Stimulated activated CD8-positive, alpha-beta memory T cell treated with anti-CD3 and anti-CD28 coated beads, Interleukin-7, amount 100 ng/mL, for 4 hours (primary cell): Measurements from ENCODE around the gene ADAM12.
"Not testable (repeated sequence)": the region's sequence is repeated elsewhere in the genome, so short reads cannot be mapped to it uniquely, and the experiment has no call there.

Experiments used
- DNase-seq, 2 donors: peaks; one replicate each; pipeline ENCODE4 v3.0.0-alpha.2; 2020; ENCODE audit warnings: low read depth in 2 of 2

The ADAM12 gene

DNA sequence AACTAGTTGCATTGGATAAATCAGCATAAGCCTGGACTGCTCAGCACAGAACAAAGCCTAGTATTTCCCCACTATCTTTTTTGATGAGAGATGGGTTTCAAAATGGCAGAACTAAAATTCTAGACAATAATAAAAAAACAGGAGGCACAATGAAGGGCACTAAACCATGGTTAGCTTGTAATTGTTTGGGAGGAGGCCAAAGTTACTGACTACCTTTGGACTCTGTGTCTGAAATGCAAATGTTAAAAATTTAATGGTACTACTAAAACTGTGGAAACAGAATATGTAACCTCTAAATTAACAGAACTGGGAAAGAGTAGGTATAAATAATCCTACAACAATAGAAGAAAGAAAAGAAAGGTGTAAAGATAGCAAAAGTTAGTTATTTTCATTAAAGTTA is 13.0 kb downstream of the ADAM12 start:
- DNase-seq: no peak

DNA sequence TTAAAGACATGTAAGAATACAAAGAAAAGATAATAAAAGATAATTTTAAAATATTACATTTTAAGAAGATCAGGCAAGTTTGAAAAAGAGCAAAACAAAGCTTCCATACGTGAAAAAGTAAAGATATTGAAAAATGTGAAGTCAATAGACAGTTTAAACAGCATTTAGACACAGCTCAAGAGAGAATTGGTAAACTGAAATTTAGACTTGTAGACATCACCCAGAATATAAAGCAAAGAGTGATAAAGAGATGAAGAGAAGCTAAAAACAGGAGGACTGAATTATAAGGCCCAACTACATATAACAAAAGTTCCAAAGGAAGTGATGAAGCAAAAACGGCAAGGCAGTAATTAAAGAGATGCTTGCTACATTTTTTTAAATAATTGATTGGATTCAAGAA is 13.8 kb downstream of the ADAM12 start:
- DNase-seq: no peak

DNA sequence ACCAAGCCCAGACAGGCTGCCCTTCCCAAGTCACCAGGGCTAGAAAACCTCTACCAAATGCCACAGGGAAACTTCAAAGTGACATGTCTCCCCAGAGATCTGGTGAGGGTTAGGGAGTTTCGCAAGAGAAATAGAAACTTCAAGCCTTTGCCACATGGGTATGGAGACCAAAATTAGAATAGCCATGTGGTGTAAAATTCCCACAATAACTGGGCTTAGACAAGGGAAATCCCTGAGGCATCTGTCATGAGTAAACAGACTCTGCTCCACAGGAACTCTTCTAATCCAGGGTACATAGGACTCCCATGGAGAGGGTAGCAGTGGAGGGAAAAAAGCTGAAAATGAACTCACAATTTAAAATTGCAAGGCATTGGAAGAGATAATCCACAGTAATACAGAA is 14.3 kb downstream of the ADAM12 start:
- no peak for DNase-seq

DNA sequence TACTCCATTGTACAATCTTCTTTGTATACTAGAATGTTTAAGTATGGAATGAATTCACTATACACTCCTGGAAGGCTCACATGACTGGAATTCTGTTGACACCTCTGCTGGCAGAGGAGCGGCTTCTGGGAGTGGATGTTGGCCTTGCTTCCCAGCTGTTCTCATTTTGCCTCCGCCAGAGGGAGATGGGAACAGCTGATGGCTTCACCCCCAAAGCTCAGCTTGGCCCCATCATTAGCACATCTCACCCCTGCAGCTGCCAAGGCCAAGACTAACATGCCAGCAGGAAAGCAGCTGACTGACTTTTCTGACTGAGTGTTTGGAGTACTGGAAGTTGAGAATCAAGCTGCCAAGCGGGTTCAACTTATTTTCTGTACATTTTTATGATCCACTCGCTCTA is 15.1 kb downstream of the ADAM12 start:
- no peak for DNase-seq

DNA sequence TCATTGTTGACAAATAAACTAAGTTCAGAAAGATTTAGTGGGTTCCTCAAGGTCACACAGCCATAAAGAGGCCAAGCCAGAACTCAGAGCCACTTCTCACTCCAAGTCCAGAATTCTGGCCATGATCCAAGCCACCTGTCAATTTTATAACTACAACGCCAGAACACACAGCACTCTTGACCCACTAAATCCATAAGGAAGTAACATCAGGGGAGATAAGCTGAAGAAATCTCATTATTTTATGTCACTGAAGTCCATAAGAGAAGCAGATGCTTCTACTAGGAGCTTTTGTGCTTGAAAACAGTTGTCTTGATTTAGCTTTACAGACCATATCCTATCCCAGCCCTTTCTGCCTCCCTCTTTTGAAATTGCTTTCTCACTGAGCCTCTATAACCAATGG is 15.9 kb downstream of the ADAM12 start:
- DNase-seq: no peak

DNA sequence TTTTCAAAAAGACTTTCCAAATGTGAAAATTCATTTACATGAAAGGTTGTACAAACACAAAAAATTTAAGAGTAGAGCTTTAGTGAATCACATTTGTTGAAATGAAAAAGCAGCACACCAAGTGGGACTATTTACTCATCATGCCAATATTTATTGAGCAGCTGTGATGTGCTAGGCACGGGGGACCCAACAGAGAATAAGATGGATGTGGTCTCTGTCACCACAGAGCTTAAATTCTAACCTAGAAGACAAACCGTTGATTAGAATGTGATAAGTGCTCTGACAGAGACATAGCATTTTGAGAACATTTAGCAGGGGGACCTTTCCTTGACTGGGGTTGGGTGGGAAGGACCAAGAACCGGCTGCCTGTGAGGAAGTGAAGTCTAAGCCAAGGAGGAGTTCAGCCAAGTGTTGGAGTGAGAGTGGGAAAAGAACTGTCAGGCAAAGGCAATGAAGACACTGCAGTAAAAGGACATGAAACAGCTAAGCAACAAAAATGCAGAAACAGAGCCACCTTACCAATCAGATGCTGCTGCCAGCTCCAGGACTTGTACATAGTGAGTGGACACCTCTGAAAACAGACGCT is 19.1 kb downstream of the ADAM12 start:
- no peak for DNase-seq

DNA sequence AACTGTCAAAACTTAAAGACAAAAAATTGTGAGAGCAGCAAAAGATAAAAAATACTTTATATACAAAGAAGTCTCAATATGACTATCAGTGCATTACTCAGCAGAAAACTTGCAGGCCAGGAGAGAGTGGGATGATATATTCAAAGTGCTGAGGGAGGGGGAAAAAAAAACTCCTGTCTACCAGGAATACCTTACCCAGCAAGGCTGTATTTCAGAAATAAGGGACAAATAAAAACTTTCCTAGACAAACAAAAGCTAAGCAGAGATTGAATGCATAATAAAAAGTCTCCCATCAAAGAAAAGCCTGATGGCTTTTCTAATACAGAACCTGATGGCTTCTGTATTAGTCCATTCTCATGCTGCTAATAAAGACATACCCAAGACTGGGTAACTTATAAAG is 31.1 kb downstream of the ADAM12 start:
- no peak for DNase-seq

DNA sequence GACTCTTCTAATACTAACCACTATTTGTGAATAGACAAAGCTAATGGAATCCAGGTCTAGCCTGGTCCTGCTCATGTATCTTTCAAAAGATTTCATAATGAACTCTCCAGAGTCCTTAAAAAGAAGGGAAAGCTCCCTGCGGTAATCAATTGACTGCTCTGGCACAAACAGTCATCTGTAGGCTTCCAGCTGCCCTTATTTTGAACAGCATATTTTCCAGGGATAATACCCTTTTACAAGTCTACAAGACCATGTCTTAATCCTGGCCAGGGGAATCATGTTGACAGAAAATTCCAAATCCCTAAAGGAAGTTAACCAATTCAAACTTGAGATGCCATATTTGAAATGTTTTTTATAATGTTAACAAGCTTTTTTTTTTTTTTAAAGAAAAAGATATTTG is 34.6 kb downstream of the ADAM12 start:
- no peak for DNase-seq

DNA sequence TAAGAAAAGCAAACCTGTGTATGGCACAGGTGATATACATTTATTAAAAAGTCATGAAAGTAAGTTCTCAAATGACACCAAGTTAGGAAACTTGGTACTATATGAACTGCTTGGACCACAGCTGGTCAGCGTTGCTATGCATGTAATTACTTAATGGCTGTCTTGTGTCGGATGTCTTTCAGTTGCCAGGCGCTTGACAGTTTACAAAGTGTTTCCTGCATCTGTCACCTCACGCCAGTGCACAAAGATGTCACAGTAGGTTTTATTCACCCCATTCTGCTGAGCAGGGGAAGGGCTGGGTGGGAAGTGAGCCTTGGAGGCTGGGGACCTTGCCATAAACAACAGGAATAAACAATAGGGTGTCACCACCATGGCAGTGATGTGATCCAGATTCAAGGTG is 35.8 kb downstream of the ADAM12 start:
- DNase-seq: no peak

DNA sequence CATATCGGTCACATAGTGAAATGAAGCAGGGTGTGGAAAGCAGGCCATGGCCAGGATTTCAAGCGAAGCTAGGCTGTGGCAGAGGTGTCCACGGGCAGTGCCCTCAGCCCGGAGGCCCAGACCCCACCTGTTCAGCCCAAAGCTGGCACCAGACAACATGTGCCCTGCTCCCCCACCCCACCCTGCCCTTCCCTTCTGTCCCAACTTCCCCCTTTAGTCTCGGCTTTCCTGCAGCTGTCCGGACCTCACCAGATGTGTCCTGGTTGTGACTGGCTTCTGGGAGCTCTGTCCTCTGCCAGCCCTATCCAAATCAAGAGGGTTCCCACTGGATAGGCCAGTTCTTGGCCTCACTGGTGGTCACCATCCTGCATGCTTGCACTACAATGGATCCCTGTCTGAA is 37.3 kb downstream of the ADAM12 start:
- no peak for DNase-seq

DNA sequence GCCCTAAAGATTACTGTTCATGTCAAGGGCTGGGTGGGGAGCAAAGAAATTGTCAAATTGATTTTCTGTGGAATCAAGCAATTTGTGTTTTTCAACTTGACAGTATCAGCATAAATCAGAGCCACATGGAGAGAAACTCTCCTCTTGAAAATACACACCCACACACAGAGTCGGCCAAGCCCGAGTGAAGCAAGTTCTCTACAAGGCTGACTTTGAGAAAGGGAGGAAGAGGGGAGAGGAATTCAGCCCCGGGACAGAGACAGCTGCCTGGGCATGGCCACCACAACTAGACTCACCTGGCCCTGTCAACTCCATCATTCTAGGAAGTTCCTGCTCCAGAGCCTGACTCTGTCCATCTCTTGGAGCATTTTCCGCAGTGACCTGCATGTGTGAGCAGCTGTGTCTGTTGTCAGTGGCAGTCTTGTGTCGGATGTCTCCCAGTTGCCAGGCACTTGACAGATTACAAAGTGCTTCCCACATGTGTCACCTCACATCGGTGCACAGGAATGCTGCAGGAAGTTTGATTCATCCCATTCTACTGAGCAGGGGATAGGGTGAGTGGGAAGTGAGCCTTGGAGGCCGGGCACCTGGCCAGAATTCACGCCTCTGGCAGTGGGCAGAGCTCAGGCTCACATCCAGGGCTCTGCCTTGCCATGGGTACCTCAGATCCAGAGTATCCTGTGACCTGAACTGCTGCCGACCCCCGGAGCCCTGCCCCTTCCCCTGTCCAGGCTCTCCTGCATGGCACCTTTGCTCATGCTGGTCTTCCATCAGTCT is 37.9 kb downstream of the ADAM12 start:
- no peak for DNase-seq

DNA sequence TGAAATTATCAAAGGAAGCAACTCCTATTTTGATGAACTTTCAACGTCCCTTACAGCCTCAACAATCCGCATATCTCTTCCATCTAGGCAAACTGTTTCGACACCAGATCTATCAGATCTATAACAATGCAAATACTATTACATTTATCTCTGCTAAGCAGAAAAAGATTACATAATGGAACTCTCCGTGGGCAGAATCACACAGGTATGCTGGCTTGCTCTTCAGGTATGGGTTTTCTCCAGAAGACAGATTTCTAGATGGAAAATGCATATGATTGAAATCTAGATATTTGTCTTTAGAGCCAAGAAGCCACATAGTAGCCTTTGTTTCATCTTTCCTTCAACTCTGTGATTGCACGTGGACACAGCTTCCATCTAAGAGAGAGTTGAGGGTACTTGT is 38.6 kb downstream of the ADAM12 start:
- no peak for DNase-seq

DNA sequence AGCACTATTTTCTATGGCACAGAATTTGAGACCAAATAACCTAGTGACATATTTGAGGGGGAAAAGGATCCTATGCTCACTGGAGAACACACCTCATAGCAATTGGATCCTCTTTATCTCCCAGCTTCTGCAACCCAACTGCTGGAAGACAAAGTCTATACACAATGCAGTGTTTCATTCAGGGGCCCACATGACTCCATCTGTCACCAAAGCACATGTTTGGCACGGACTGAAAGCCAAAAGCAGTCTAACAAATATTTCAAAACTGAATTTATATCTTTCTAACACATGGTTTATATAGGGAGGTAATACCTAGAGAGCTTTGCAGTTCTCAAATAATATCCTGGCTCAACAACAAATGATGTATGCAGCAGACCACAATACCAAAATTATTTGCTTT is 39.2 kb downstream of the ADAM12 start:
- DNase-seq: no peak

DNA sequence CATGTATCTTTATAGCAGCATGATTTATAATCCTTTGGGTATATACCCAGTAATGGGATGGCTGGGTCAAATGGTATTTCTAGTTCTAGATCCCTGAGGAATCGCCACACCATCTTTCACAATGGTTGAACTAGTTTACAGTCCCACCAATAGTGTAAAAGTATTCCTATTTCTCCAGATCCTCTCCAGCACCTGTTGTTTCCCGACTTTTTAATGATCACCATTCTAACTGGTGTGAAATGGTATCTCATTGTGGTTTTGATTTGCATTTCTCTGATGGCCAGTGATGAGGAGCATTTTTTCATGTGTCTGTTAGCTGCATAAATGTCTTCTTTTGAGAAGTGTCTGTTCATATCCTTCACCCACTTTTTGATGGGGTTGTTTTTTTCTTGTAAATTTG is 44.8 kb downstream of the ADAM12 start:
- DNase-seq: not testable (repeated sequence)

DNA sequence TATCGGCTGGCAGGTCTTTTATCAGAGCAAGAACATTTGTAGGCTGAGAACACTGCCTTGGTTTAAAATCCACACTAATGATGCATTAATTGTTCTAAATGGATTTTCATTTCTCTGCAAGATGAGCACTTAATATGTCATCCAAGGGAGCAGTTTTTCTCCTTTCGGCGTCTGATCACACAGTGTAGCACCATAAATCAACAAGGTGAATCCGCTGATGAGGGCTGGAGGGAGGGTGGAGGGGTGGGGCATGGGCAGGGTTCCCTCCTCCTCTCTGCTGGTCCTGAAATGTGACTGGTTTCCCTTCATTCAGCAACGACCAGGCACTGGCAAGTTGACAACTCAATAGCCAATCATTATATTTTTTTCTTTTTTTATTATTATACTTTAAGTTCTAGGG is 45.6 kb downstream of the ADAM12 start:
- no peak for DNase-seq

DNA sequence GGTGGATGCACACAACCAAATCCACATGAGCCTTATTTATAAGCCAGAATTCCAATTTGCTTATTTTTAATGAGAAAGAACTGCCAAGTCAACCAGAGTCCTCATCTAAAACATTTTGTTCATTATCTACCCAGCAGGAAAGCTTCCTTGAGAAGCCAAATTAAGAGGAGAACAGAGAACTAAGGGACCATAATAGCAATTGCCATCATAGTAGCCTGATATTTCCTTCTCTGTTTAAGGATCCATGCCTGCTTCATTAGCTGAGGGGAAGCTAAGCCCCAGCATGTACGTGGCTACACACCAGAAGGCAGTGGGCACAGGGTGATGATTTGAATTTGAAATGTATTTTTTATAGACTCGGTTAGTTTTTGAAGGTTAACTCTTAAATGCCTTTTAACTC is 46.8 kb downstream of the ADAM12 start:
- DNase-seq: no peak

DNA sequence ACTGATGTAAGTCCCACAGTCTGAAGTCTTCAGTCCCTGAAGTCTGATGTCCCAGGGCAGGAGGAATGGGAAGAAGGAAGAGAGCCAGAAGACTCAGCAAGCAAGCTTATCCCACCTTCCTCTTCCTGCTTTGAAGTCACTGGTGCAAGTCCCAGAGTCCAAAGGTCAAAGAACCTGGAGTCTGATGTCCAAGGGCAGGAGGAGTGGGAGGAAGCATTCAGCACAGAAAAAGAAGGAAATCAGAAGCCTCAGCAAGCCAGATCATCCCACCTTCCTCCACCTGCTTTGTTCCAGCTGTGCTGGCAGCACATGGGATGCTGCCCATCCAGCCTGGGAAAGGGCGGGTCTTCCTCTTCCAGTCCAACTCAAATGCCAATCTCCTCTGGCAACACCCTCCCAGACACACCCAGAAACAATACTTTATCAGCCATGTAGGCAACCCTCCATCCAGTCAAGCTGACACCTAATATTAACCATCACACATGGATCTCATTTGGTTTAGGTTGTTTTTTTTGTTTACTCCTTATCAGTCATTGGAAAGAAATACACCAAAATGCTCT is 50.9 kb downstream of the ADAM12 start:
- no peak for DNase-seq

DNA sequence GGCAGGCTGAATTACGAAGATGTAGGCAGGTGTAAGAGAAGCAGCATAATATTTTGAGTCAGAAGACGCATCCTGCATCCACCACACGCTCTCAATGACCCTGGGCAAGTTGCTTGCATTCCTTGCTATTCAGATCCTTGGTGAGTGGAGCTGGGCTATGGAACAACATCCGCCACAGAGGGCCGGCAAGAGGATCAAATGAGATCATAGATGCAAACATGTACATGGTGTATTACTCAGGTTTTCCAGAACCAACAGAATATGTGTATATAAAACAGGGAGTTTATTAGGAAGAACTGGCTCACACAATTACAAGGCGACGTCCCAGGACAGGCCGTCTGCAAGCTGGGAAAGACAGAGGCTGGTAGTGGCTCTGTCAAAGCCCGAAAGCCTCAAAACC is 51.5 kb downstream of the ADAM12 start:
- no peak for DNase-seq

DNA sequence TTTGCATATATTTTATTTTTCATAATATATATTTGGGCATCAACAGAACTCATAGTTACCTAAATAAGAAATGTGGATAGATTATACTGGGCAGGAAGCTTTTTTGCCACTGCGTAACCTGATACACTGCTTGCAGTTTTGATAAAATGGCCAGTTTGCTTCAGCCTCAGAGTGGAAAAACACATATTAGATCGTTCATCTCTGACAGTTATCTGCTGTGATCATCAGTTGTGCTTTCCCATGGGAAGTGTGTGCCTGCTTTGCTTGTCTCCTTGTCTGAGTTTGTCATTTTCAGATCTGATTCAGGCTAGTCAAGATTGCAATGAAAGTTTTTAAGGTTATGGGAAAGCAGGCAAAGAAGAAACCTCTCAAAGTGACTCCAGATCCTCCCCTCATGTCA is 54.0 kb downstream of the ADAM12 start:
- no peak for DNase-seq

DNA sequence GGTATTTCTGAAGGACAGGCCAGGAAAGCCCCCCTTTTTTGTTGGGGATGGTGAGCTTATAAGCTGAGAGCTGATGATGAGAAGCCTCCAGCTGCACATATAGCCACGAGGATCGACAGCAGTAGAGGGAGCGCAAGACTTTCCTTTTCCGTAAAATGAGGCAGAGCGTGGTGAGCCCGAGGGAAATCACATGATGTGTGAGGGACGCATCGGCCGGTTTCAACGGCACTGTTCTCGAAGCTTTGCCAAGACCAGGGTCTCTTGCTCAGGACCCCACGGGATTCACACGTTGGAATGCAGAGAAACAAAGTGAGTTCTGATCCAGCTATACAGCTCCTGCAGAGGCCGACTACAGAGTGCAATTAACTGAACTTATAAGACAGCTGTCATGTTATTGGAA is 55.7 kb downstream of the ADAM12 start:
- DNase-seq: no peak

DNA sequence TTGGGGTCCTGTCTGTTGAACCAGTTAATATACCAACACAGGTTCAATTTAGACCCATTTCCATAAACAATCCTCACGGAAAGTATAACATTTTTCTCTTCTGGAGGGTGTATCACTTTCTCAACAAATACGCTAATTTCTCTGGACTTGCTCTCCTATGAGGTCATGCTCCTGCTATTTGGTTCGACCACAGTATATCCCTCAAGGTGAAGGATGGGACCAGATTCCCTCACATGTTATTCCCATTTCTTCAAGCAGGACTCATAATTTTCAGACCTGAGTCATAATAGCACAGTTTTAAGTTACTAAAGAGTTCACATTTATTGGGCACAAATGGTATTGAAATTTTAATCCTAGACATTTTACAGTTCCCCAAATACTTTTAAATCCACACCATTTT is 57.2 kb downstream of the ADAM12 start:
- no peak for DNase-seq

DNA sequence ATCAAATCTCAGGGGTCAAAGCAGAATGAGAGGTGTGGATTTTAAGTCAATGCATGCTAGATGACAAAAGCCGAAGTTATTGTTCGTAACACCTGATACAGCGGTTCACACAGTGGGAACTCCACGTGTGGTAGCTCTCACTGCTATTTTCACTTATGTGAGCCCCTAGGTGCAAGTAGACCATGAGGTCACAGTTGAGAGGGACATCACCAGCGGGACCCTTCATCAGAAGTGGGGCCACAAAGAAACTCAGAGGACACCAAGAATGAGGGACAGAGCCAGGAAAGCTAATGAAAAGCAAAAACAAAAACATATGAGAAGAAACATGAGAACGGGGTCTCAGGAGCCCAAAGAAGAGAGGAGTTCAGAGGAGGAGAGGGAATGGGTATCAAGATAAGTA is 63.5 kb downstream of the ADAM12 start:
- no peak for DNase-seq

DNA sequence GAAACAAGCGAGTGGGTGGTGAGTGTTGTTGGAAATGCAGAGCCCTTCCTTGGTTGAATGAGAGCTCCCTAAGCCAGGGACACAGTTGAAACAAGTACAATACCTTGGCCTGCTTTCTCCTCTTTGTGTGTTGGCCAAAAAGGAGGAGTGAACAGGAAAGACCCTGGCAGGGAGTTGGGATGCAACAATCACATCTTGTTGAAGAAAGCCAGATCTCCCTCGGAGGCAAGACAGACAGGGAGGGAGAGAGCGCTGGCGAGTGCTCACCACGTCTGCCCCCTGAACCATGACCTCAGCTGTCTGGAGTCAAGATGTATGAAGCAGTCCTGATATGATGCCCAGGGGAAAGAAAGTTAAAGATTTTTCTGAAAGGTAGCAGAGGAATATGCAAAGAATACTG is 66.8 kb downstream of the ADAM12 start:
- DNase-seq: no peak

DNA sequence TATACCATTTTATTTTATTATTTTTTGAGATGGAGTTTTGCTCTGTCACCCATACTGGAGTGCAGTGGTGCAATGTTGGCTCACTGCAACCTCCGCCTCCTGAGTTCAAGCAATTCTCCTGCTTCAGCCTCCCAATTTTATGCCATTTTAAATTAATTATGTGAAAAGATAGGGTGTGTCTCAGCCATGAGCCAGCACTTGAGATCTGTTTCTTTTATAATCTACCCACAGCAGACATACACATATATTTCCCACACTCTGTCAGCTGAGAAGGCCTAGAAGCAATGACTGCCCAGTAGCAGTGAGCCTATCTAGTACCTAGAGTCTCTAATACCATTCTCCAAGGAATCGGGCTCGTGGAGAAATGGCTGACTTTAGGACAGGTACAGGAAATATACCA is 70.5 kb downstream of the ADAM12 start:
- DNase-seq: no peak
